ENCODE measurements around the gene TGFB2. TPM values are rescaled to one million over a fixed set of nuclear protein-coding genes. Genes with fewer than 3 reads are reported as not detected.
"Not testable (repeated sequence)": the region's sequence is repeated elsewhere in the genome, so short reads cannot be mapped to it uniquely, and the experiment has no call there.

TGFB2 gene
- total RNA-seq, result 1 to 10 TPM; 2.7 to 4.0 TPM
- long read RNA-seq, full-length matches to known transcripts, result 3 of 3 reads
- long read RNA-seq, partial matches to known transcripts, result 0 of 3 reads
- long read RNA-seq, other reads (novel, unspliced or antisense), result 0 of 3 reads

- intact Hi-C loops (cut with DNase I), result loop anchor here (5.0 to 10.0 kb wide), 5 partner anchors 120 to 830 kb away; partner anchors contain the start of gene LYPLAL1 (in 1 of the 2)
- DNase-seq, result peak; percentile 33
- peak; percentile 52 to 70 for ATAC-seq
These were observed at the start of gene TGFB2 for GRCh38 chr1:218344814-218345672. TSS of gene TGFB2 (plus strand) at chr1:218345336. CDS start at chr1:218346702, 1,366 bp downstream.

GRCh38 chr1:218296162-218296561 lies 49.0 kb upstream of the TGFB2 start:
- intact Hi-C loops (cut with DNase I), result no loop called here
- ATAC-seq (no peak), DNase-seq (no peak)

- DNase-seq (no peak), ATAC-seq (no peak)
- intact Hi-C loops (cut with DNase I), result no loop called here
These were observed 47.7 kb upstream of the TGFB2 start for GRCh38 chr1:218297461-218297860.

- ATAC-seq, result no peak
- DNase-seq, result no peak
- intact Hi-C loops (cut with DNase I), result no loop called here
These were observed 47.3 kb upstream of the TGFB2 start for GRCh38 chr1:218297867-218298266.

GRCh38 chr1:218298398-218298797 lies 46.7 kb upstream of the TGFB2 start:
- intact Hi-C loops (cut with DNase I), result no loop called here
- ATAC-seq, result no peak

GRCh38 chr1:218299416-218299815 lies 45.7 kb upstream of the TGFB2 start:
- intact Hi-C loops (cut with DNase I), result no loop called here
- peak in 1 of 2 donors; percentile 41 for ATAC-seq
- DNase-seq, result no peak

More at GRCh38 chr1:218298398-218298797, 46.7 kb upstream of the TGFB2 start:
- no peak for DNase-seq

- no peak for ATAC-seq
- intact Hi-C loops (cut with DNase I), result no loop called here
- DNase-seq, result no peak
These were observed 43.9 kb upstream of the TGFB2 start for GRCh38 chr1:218301217-218301616.

- DNase-seq (no peak), ATAC-seq (no peak)
- intact Hi-C loops (cut with DNase I), result no loop called here
These were observed 43.0 kb upstream of the TGFB2 start for GRCh38 chr1:218302155-218302554.

- no peak for ATAC-seq
- intact Hi-C loops (cut with DNase I), result no loop called here
- DNase-seq, result no peak
These were observed 41.8 kb upstream of the TGFB2 start for GRCh38 chr1:218303176-218303879.

- ATAC-seq, result peak; percentile 91 to 95
- intact Hi-C loops (cut with DNase I), result no loop called here
- DNase-seq, result peak; percentile 74
These were observed 40.7 kb upstream of the TGFB2 start for GRCh38 chr1:218304281-218305039.

GRCh38 chr1:218305472-218306064 lies 39.6 kb upstream of the TGFB2 start:
- ATAC-seq (peak; percentile 60 to 83), DNase-seq (no peak)
- intact Hi-C loops (cut with DNase I), result no loop called here

- intact Hi-C loops (cut with DNase I), result no loop called here
- ATAC-seq (no peak), DNase-seq (no peak)
These were observed 32.6 kb upstream of the TGFB2 start for GRCh38 chr1:218312509-218312908.

- DNase-seq, result no peak
- intact Hi-C loops (cut with DNase I), result no loop called here
- no peak for ATAC-seq
These were observed 30.8 kb upstream of the TGFB2 start for GRCh38 chr1:218314316-218314715.

- no peak for DNase-seq
- intact Hi-C loops (cut with DNase I), result no loop called here
- ATAC-seq, result no peak
These were observed 29.5 kb upstream of the TGFB2 start for GRCh38 chr1:218315638-218316037.

- no peak for ATAC-seq
- intact Hi-C loops (cut with DNase I), result no loop called here
These were observed 28.1 kb upstream of the TGFB2 start for GRCh38 chr1:218317061-218317460.

GRCh38 chr1:218320182-218320581 lies 25.0 kb upstream of the TGFB2 start:
- intact Hi-C loops (cut with DNase I); DNase-seq; ATAC-seq: not testable (repeated sequence)

More at GRCh38 chr1:218317061-218317460, 28.1 kb upstream of the TGFB2 start:
- DNase-seq, result no peak

GRCh38 chr1:218322762-218323161 lies 22.4 kb upstream of the TGFB2 start:
- ATAC-seq, result no peak

GRCh38 chr1:218323568-218324225 lies 21.4 kb upstream of the TGFB2 start:
- ATAC-seq (no peak), DNase-seq (no peak)
- intact Hi-C loops (cut with DNase I), result no loop called here

More at GRCh38 chr1:218322762-218323161, 22.4 kb upstream of the TGFB2 start:
- intact Hi-C loops (cut with DNase I), result no loop called here
- no peak for DNase-seq

Measured in left cardiac atrium (tissue), 4 donors.